ENCODE measurements around the gene SDF2. TPM values are rescaled to one million over a fixed set of nuclear protein-coding genes. Genes with fewer than 3 reads are reported as not detected.

Gene SDF2
- total and polyA plus RNA-seq, 9 of the 15 experiments (the other 6 are each of a cell fraction or from before 2014, with no cell fraction given) = 41.2 to 132 (median 65.6) TPM

- TF ChIP-seq REST (IDR thresholded peaks at IDR 0.05; ENCODE audit: borderline replicate concordance) = no peak
- no peak for TF ChIP-seq REST (CRISPR knock-in tag; IDR thresholded peaks at IDR 0.05; ENCODE audit: low read depth)
- TF ChIP-seq HSF4 (CRISPR knock-in tag; IDR thresholded peaks at IDR 0.05; ENCODE audit: borderline replicate concordance) = no peak
- peak; percentile 53 to 94; a peak in 2 of 4 replicates for TF ChIP-seq SIN3A (IDR thresholded peaks at IDR 0.05; ENCODE audit: borderline replicate concordance in 2 of 2, control insufficient read depth in 1 of 2, low read depth in 2 of 2, low read length in 2 of 2)
- TF ChIP-seq DMBX1 (CRISPR knock-in tag; IDR thresholded peaks at IDR 0.05; ENCODE audit: borderline replicate concordance) = no peak
- peak; percentile 88 for TF ChIP-seq CCNT2 (IDR thresholded peaks at IDR 0.05; ENCODE audit: borderline replicate concordance, extremely low read depth, insufficient read length, low read depth, low read length)
- TF ChIP-seq IRF9 (tag; IDR thresholded peaks at IDR 0.05) = no peak
- no peak for TF ChIP-seq ZNF695 (CRISPR knock-in tag; IDR thresholded peaks at IDR 0.05)
Measured at GRCh38 chr17:28598799-28599310, 62.9 kb downstream of the SDF2 start, which contains the start of gene SPAG5 (continued).
